IMR-90 (cell line): ENCODE results near the gene VWA7. TPM values are rescaled to one million over a fixed set of nuclear protein-coding genes. Genes with fewer than 3 reads are reported as not detected.

Source experiments
- ATAC-seq: fragments of 200-7000 bp; cut with Tn5 transposase; 2 replicates; pipeline ENCODE4 v1.9.1; 2020; ENCODE audit warnings: low read depth, mild to moderate bottlenecking, moderate library complexity
- BruUV-seq: library from RNA; stranded (reverse); fragments of 400-500 nt; replicated peaks from 2 replicates; lab custom pipeline; 2021; lab: Mats Ljungman, UMichigan
- CTCF ChIA-PET: fragments of 300-600 bp; formaldehyde crosslinking; extraction: SDS; loops from one replicate; lab custom pipeline; 2021; ENCODE audit warnings: antibody characterized with exemption; lab: Yijun Ruan, JAX
- POLR2A ChIA-PET: fragments of 300-600 bp; sonication (Branson Sonifier 250); formaldehyde crosslinking; loops from one replicate; lab custom pipeline; 2022; ENCODE audit warnings: antibody characterized with exemption; ENCODE audit not compliant: unreplicated experiment; lab: Charles Lee
- DNase-seq: peaks from one replicate; pipeline ENCODE4 v3.0.0; 2013
- H2AFZ ChIP-seq: replicated peaks from 2 replicates; pipeline ENCODE3; 2013; ENCODE audit warnings: low read length, mild to moderate bottlenecking; ENCODE audit not compliant: poor library complexity
- H2AK5ac ChIP-seq: 2 replicates; pipeline ENCODE4 v1.6.1; 2013; ENCODE audit warnings: low read depth, low read length, inconsistent platforms
- H2AK9ac ChIP-seq: replicated peaks from 2 replicates; pipeline ENCODE3; 2013; ENCODE audit warnings: mild to moderate bottlenecking, low read depth, low read length, moderate library complexity; ENCODE audit not compliant: poor library complexity
- H2BK120ac ChIP-seq: 2 replicates; pipeline ENCODE4 v1.6.1; 2013; ENCODE audit warnings: low read depth, low read length, inconsistent platforms
- H2BK15ac ChIP-seq: 3 replicates; pipeline ENCODE4 v1.6.1; 2013; ENCODE audit warnings: low read depth, low read length, inconsistent platforms
- H2BK20ac ChIP-seq: 2 replicates; pipeline ENCODE4 v1.6.1; 2013; ENCODE audit warnings: low read depth, mild to moderate bottlenecking, inconsistent platforms, low read length, moderate library complexity
- H2BK5ac ChIP-seq: 2 replicates; pipeline ENCODE4 v1.6.1; 2013; ENCODE audit warnings: mild to moderate bottlenecking, low read depth, low read length, inconsistent platforms; ENCODE audit not compliant: poor library complexity, severe bottlenecking
- H3K14ac ChIP-seq: replicated peaks from 2 replicates; pipeline ENCODE4 v1.6.1; 2013; ENCODE audit warnings: low read depth, low read length, inconsistent platforms
- H3K18ac ChIP-seq: 2 replicates; pipeline ENCODE4 v1.6.1; 2013; ENCODE audit warnings: low read depth, low read length, control low read depth
- H3K23ac ChIP-seq: 2 replicates; pipeline ENCODE4 v1.6.1; 2013; ENCODE audit warnings: low read depth, low read length, inconsistent platforms
- H3K27ac ChIP-seq: 2 replicates; pipeline ENCODE4 v1.5.1; 2013; ENCODE audit warnings: mild to moderate bottlenecking, control low read depth, low read length; ENCODE audit not compliant: insufficient read depth
- H3K27me3 ChIP-seq: 2 replicates; pipeline ENCODE4 v1.6.1; 2013; ENCODE audit warnings: low read length; ENCODE audit not compliant: control insufficient read depth, insufficient read depth
- H3K36me3 ChIP-seq: 2 replicates; pipeline ENCODE4 v1.6.1; 2013; ENCODE audit warnings: low read length, mixed read lengths; ENCODE audit not compliant: control insufficient read depth, insufficient read depth
- H3K4ac ChIP-seq: 2 replicates; pipeline ENCODE4 v1.6.1; 2013; ENCODE audit warnings: low read depth, low read length, inconsistent platforms
- H3K4me1 ChIP-seq: 2 replicates; pipeline ENCODE4 v1.6.1; 2013; ENCODE audit warnings: low read length, mixed read lengths; ENCODE audit not compliant: control insufficient read depth, insufficient read depth
- H3K4me2 ChIP-seq: 2 replicates; pipeline ENCODE4 v1.6.1; 2013; ENCODE audit warnings: low read depth, mild to moderate bottlenecking, control low read depth, low read length, moderate library complexity
- H3K4me3 ChIP-seq: 2 replicates; pipeline ENCODE4 v1.5.1; 2013; ENCODE audit warnings: low read depth, mild to moderate bottlenecking, control low read depth, low read length, moderate library complexity; ENCODE audit not compliant: insufficient read depth
- H3K56ac ChIP-seq: 2 replicates; pipeline ENCODE4 v1.6.1; 2013; ENCODE audit warnings: low read length, inconsistent platforms; ENCODE audit not compliant: insufficient read depth; ENCODE audit errors: extremely low read depth
- H3K79me1 ChIP-seq, 2 experiments: 2 replicates each; pipeline ENCODE4 v1.6.1; 2013; ENCODE audit warnings: low read length in 2 of 2, inconsistent platforms in 1 of 2, low read depth in 1 of 2
- H3K9ac ChIP-seq: 2 replicates; pipeline ENCODE4 v1.6.1; 2013; ENCODE audit warnings: low read depth, low read length, control low read depth
- H3K9me1 ChIP-seq: 2 replicates; pipeline ENCODE4 v1.6.1; 2013; ENCODE audit warnings: low read length, inconsistent platforms; ENCODE audit not compliant: insufficient read depth
- H3K9me3 ChIP-seq: 2 replicates; pipeline ENCODE4 v1.6.1; 2013; ENCODE audit warnings: low read length; ENCODE audit not compliant: control insufficient read depth, insufficient read depth
- H4K20me1 ChIP-seq: 2 replicates; pipeline ENCODE4 v1.6.1; 2013; ENCODE audit warnings: low read length, inconsistent platforms; ENCODE audit not compliant: insufficient read depth
- H4K5ac ChIP-seq: 2 replicates; pipeline ENCODE4 v1.6.1; 2013; ENCODE audit warnings: mild to moderate bottlenecking, low read depth, low read length, control low read depth
- H4K8ac ChIP-seq, 2 experiments: 2 replicates each; pipeline ENCODE4 v1.6.1; 2013; ENCODE audit warnings: low read depth in 2 of 2, low read length in 2 of 2, control low read depth in 1 of 2, inconsistent platforms in 1 of 2
- H4K91ac ChIP-seq: 2 replicates; pipeline ENCODE4 v1.6.1; 2013; ENCODE audit warnings: low read depth, low read length, inconsistent platforms; ENCODE audit not compliant: insufficient read depth
- CEBPB ChIP-seq: IDR thresholded peaks from 2 replicates; pipeline ENCODE4 v1.6.1; 2012; ENCODE audit warnings: low read depth, low read length, improper control_type of control experiment
- CHD1 ChIP-seq: IDR thresholded peaks from 2 replicates; pipeline ENCODE4 v1.6.1; 2012; ENCODE audit warnings: low read depth, low read length, improper control_type of control experiment
- NFE2L2 ChIP-seq: fragments of 150-350 bp; IDR thresholded peaks from 2 replicates; pipeline ENCODE4 v1.6.1; 2016; ENCODE audit warnings: low read depth, mild to moderate bottlenecking, low read length
- RAD21 ChIP-seq: IDR thresholded peaks from 2 replicates; pipeline ENCODE4 v1.6.1; 2012; ENCODE audit warnings: low read length, improper control_type of control experiment
- RFX5 ChIP-seq: IDR thresholded peaks from 2 replicates; pipeline ENCODE4 v1.8.0; 2012; ENCODE audit warnings: low read depth, mild to moderate bottlenecking, low read length, moderate library complexity
- WGBS, 2 experiments: methylation state at CpG; one replicate each; pipeline versions ENCODE4 v1.1.5 to v1.1.7; 2013; ENCODE audit warnings: missing lambda C conversion rate in 2 of 2; ENCODE audit not compliant: insufficient read length in 1 of 2; ENCODE audit errors: extremely low coverage in 2 of 2; 5-methylcytosine and 5-hydroxymethylcytosine counted together
- dilution Hi-C: fragments of 300-500 bp; cut with HindIII; formaldehyde crosslinking; loops from one replicate; pipeline ENCODE4 v1.14.3; 2018; ENCODE audit warnings: low sequenced_read_pairs; ENCODE audit not compliant: unreplicated experiment
- in situ Hi-C: fragments of 300-500 bp; cut with MboI; formaldehyde crosslinking; loops from 3 replicates; pipeline ENCODE4 v1.14.3; 2019; ENCODE audit warnings: low sequenced_read_pairs, inconsistent platforms, mixed read lengths
- intact Hi-C: fragments of 100-400 bp; cut with micrococcal nuclease; formaldehyde crosslinking; loops from 2 replicates; pipeline ENCODE4 v1.10.0; 2022
- polyA plus RNA-seq, 3 experiments: library from polyadenylated mRNA; depleted of rRNA; stranded (reverse); fragments of >200 nt; gene quantifications; 2 replicates each; pipeline ENCODE4 v1.2.3, GENCODE V29; 2012; ENCODE audit warnings: low replicate concordance in 1 of 3
- total RNA-seq: library from RNA; depleted of rRNA; stranded (reverse); fragments of >200 nt; gene quantifications from 2 replicates; pipeline ENCODE4 v1.2.3, GENCODE V29; 2012

VWA7 gene
- total and polyA plus RNA-seq, 2 of the 4 experiments (the other 2 are of a cell fraction), result under 0.01 to 1.4 TPM

DNA sequence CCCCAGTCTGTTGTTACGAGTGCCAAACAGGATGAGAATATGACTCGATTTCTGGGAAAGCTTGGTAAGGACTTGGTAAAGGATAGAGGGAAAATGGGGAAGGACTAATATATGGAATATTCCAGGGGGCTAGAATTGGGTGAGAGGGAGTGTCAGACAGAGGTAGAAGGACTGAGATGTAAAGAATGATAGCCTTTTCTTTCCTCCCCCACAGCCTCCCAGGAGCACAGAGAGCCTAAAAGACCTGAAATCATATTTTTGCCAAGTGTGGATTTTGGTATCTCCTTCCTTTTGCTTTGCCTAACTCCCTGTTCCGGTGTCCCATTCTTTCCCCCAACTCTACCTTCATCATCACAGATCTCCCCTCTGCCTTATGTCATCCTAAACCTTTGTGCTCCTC is 34.2 kb downstream of the VWA7 start:
- Histone ChIP-seq H4K5ac (no peak overlapping the region), H3K79me1 (peaks cover 6 to 31% of the 10 kb centered on the region in 2 experiments; a peak in 3 of 4 replicates)

More for the DNA sequence above, 34.2 kb downstream of the VWA7 start:
- CTCF ChIA-PET, result no interaction called here
- Histone ChIP-seq H3K14ac (no peak overlapping the region), H4K91ac (no peak overlapping the region), H3K9ac (no peak overlapping the region), H2BK15ac (no peak overlapping the region), H2BK5ac (no peak overlapping the region), H2AFZ (no peak overlapping the region), H2AK9ac (no peak overlapping the region), H3K4ac (no peak overlapping the region), H3K4me2 (no peak overlapping the region), H3K27ac (no peak overlapping the region), H4K8ac (no peak overlapping the region), H2AK5ac (no peak overlapping the region), H3K36me3 (peaks cover 3% of the 10 kb centered on the region), H3K27me3 (no peaks in the 10 kb centered on the region), H4K20me1 (no peaks in the 10 kb centered on the region), H3K18ac (no peak overlapping the region), H2BK20ac (no peak overlapping the region), H2BK120ac (no peak overlapping the region), H3K4me3 (no peak overlapping the region), H3K4me1 (peaks cover 5% of the 10 kb centered on the region), H3K9me1 (peaks cover 7% of the 10 kb centered on the region), H3K23ac (no peak overlapping the region), H3K9me3 (no peaks in the 10 kb centered on the region), H3K56ac (no peak overlapping the region)
- POLR2A ChIA-PET, result no interaction called here
- ATAC-seq (no peak), DNase-seq (no peak)
- 100% methylated on average over 2 of the region's 3 CpGs; no CpG with 5 or more reads in 1 of the 2 experiments for WGBS, 2 experiments
- intact Hi-C loops, result no loop called here
- dilution Hi-C loops, result no loop called here
- no TSS peak for BruUV-seq
- in situ Hi-C loops, result no loop called here
- no peak for TF ChIP-seq NFE2L2
- TF ChIP-seq CHD1, result no peak
- no peak for TF ChIP-seq RAD21
- no peak for TF ChIP-seq RFX5
- no peak for TF ChIP-seq CEBPB
